HEK293 (cell line): Measurements from ENCODE around the gene CHST3.

Source experiments
- SCRT2 ChIP-seq: fragments of 450-650 bp; formaldehyde crosslinking; IDR thresholded peaks from 2 replicates; pipeline ENCODE4 v1.5.1; 2016; ENCODE audit warnings: missing biosample characterization, missing genetic modification characterization
- ZNF140 ChIP-seq: fragments of 450-650 bp; formaldehyde crosslinking; IDR thresholded peaks from 2 replicates; pipeline ENCODE4 v1.5.1; 2016; ENCODE audit warnings: missing biosample characterization, missing genetic modification characterization
- ZNF19 ChIP-seq: fragments of 450-650 bp; formaldehyde crosslinking; IDR thresholded peaks from 2 replicates; pipeline ENCODE4; 2016; ENCODE audit warnings: missing biosample characterization, missing genetic modification characterization, low read depth
- ZNF23 ChIP-seq: fragments of 450-650 bp; formaldehyde crosslinking; IDR thresholded peaks from 2 replicates; pipeline ENCODE4 v1.5.1; 2016; ENCODE audit warnings: missing biosample characterization, missing genetic modification characterization, borderline replicate concordance
- ZNF24 ChIP-seq: fragments of 450-650 bp; formaldehyde crosslinking; IDR thresholded peaks from 2 replicates; pipeline ENCODE4 v1.5.1; 2016; ENCODE audit warnings: missing biosample characterization, missing genetic modification characterization
- ZNF600 ChIP-seq: fragments of 450-650 bp; formaldehyde crosslinking; IDR thresholded peaks from 2 replicates; pipeline ENCODE4 v1.5.1; 2016; ENCODE audit warnings: missing biosample characterization, missing genetic modification characterization
- ZNF626 ChIP-seq: fragments of 450-650 bp; sonication (Bioruptor Pico); formaldehyde crosslinking; IDR thresholded peaks from 2 replicates; pipeline ENCODE4 v1.5.1; 2018; ENCODE audit warnings: missing biosample characterization, missing genetic modification characterization, inconsistent platforms
- ZNF629 ChIP-seq: fragments of 450-650 bp; formaldehyde crosslinking; IDR thresholded peaks from 2 replicates; pipeline ENCODE4 v1.5.1; 2017; ENCODE audit warnings: missing biosample characterization, missing genetic modification characterization
- ZNF777 ChIP-seq: fragments of 450-650 bp; formaldehyde crosslinking; IDR thresholded peaks from 2 replicates; pipeline ENCODE4 v1.5.1; 2017; ENCODE audit warnings: missing biosample characterization, missing genetic modification characterization, borderline replicate concordance
- TF ChIP-seq, protein P1 (sequence below): fragments of 450-650 bp; formaldehyde crosslinking; IDR thresholded peaks from 2 replicates; pipeline ENCODE4 v1.5.1; 2016; ENCODE audit warnings: missing biosample characterization, missing genetic modification characterization
- TF ChIP-seq, protein P2 (sequence below): fragments of 450-650 bp; formaldehyde crosslinking; IDR thresholded peaks from 2 replicates; pipeline ENCODE4 v1.5.1; 2016; ENCODE audit warnings: missing biosample characterization, missing genetic modification characterization
- TF ChIP-seq, protein P3 (sequence below): fragments of 450-650 bp; formaldehyde crosslinking; IDR thresholded peaks from 2 replicates; pipeline ENCODE4 v1.5.1; 2017; ENCODE audit warnings: missing biosample characterization, mild to moderate bottlenecking, missing genetic modification characterization, moderate library complexity

DNA sequence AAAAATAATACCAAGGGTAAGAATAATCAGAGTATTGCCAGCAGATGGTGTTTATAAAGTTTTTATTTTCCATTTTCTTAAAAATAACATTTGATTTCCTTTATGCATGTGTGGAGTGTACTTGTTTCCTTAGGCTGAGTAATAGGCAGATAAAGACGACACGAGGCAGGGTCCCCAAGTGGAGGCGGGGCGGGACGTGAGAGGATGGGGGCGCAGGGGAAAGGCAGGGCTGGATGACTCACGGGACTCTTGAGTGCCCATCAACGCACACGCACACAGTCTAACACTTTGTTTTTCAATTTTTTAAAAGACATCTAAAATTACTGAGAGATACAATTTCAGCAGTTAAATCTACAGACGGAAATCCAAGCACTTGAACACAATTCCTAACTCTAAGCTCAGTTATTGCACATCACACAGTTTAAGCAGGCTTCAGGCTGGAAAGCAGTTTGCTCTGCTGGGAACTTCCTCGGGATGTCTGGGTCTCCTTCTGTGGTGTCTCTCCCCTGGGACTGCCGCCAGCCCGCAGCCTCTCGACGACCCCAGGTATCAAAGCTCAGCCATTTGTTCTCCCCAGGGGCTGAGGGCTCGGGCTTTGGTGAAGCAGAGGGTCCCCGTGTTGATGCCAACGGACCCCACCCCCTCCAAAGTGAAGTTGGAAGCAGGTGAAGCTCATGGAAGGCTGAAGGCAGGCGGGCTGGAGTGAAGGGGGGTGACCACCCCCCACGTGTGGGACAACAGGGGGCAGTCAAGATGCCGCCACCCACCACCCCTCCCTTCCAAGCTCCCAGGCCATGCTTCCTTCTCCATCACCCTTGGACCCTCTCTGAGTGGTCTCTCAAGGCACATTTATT is 95.0 kb downstream of the CHST3 start:
- TF ChIP-seq, protein P1, sequence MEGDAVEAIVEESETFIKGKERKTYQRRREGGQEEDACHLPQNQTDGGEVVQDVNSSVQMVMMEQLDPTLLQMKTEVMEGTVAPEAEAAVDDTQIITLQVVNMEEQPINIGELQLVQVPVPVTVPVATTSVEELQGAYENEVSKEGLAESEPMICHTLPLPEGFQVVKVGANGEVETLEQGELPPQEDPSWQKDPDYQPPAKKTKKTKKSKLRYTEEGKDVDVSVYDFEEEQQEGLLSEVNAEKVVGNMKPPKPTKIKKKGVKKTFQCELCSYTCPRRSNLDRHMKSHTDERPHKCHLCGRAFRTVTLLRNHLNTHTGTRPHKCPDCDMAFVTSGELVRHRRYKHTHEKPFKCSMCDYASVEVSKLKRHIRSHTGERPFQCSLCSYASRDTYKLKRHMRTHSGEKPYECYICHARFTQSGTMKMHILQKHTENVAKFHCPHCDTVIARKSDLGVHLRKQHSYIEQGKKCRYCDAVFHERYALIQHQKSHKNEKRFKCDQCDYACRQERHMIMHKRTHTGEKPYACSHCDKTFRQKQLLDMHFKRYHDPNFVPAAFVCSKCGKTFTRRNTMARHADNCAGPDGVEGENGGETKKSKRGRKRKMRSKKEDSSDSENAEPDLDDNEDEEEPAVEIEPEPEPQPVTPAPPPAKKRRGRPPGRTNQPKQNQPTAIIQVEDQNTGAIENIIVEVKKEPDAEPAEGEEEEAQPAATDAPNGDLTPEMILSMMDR (tag by site-specific recombination), result no peak
- peak; percentile 51; the same call in 1 of the 2 replicates for TF ChIP-seq ZNF629
- no peak for TF ChIP-seq ZNF777
- TF ChIP-seq ZNF19, result no peak
- no peak for TF ChIP-seq ZNF140 (tag by site-specific recombination)
- TF ChIP-seq ZNF24 (tag by site-specific recombination), result no peak
- TF ChIP-seq ZNF23, result no peak
- TF ChIP-seq ZNF626, result no peak
- no peak for TF ChIP-seq ZNF600 (tag by site-specific recombination)
- no peak for TF ChIP-seq SCRT2 (tag by site-specific recombination)
- TF ChIP-seq, protein P2, sequence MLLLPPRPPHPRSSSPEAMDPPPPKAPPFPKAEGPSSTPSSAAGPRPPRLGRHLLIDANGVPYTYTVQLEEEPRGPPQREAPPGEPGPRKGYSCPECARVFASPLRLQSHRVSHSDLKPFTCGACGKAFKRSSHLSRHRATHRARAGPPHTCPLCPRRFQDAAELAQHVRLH (tag by site-specific recombination), result no peak
- TF ChIP-seq, protein P3, sequence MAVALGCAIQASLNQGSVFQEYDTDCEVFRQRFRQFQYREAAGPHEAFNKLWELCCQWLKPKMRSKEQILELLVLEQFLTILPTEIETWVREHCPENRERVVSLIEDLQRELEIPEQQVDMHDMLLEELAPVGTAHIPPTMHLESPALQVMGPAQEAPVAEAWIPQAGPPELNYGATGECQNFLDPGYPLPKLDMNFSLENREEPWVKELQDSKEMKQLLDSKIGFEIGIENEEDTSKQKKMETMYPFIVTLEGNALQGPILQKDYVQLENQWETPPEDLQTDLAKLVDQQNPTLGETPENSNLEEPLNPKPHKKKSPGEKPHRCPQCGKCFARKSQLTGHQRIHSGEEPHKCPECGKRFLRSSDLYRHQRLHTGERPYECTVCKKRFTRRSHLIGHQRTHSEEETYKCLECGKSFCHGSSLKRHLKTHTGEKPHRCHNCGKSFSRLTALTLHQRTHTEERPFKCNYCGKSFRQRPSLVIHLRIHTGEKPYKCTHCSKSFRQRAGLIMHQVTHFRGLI (tag by site-specific recombination), result no peak
